Neuronal stem cell (in vitro differentiated cells): ENCODE data around the gene HDAC7.

ENCODE experiments used
- DNase-seq: peaks from one replicate; pipeline ENCODE4 v3.0.0-alpha.2; 2013; ENCODE audit warnings: low spot score
- H2AFZ ChIP-seq: one replicate; pipeline ENCODE4 v1.6.1; 2013; ENCODE audit warnings: mild to moderate bottlenecking, low read length, inconsistent platforms
- H2AK5ac ChIP-seq: 2 replicates; pipeline ENCODE4 v1.6.1; 2013; ENCODE audit warnings: low read depth, mild to moderate bottlenecking, inconsistent platforms, low read length, moderate library complexity, mixed read lengths
- H2BK120ac ChIP-seq: 2 replicates; pipeline ENCODE4 v1.6.1; 2013; ENCODE audit warnings: low read depth, mild to moderate bottlenecking, inconsistent platforms, low read length, moderate library complexity, mixed read lengths
- H2BK12ac ChIP-seq: one replicate; pipeline ENCODE4 v1.6.1; 2013; ENCODE audit warnings: low read length, inconsistent platforms
- H2BK15ac ChIP-seq: 2 replicates; pipeline ENCODE4 v1.6.1; 2013; ENCODE audit warnings: mild to moderate bottlenecking, low read length, inconsistent platforms, mixed read lengths
- H2BK5ac ChIP-seq: one replicate; pipeline ENCODE4 v1.6.1; 2013; ENCODE audit warnings: inconsistent platforms, mild to moderate bottlenecking, low read length, moderate library complexity
- H3K14ac ChIP-seq: one replicate; pipeline ENCODE4 v1.6.1; 2013; ENCODE audit warnings: low read length, inconsistent platforms
- H3K18ac ChIP-seq: 2 replicates; pipeline ENCODE4 v1.6.1; 2013; ENCODE audit warnings: low read length, inconsistent platforms
- H3K23ac ChIP-seq: 2 replicates; pipeline ENCODE4 v1.6.1; 2013; ENCODE audit warnings: low read depth, mild to moderate bottlenecking, mixed read lengths, low read length, inconsistent platforms; ENCODE audit not compliant: poor library complexity
- H3K27ac ChIP-seq: replicated peaks from 3 replicates; pipeline ENCODE4 v1.5.1; 2013; ENCODE audit warnings: low read length, inconsistent platforms
- H3K27me3 ChIP-seq, 3 experiments: 2 replicates each; pipeline ENCODE4 v1.6.1; 2013; ENCODE audit warnings: low read length in 3 of 3, mild to moderate bottlenecking in 2 of 3, inconsistent platforms in 1 of 3, low read depth in 1 of 3, mixed read lengths in 1 of 3, moderate library complexity in 1 of 3; ENCODE audit not compliant: control insufficient read depth in 3 of 3, insufficient read depth in 3 of 3
- H3K36me3 ChIP-seq, 2 donors: replicated peaks in 1 of 2; 2 replicates each; pipeline ENCODE4 v1.6.1; 2013; ENCODE audit warnings: low read length in 2 of 2; ENCODE audit not compliant: control insufficient read depth in 2 of 2, insufficient read depth in 2 of 2
- H3K4ac ChIP-seq: 2 replicates; pipeline ENCODE4 v1.6.1; 2013; ENCODE audit warnings: inconsistent platforms, mild to moderate bottlenecking, low read length, moderate library complexity
- H3K4me1 ChIP-seq, 2 donors: 1 replicate in 1 of 2; 2 replicates in 1 of 2; pipeline ENCODE4 v1.6.1; 2013; ENCODE audit warnings: low read length in 2 of 2, low read depth in 1 of 2; ENCODE audit not compliant: control insufficient read depth in 2 of 2, insufficient read depth in 1 of 2
- H3K4me2 ChIP-seq: one replicate; pipeline ENCODE4 v1.6.1; 2013; ENCODE audit warnings: mild to moderate bottlenecking, low read length, inconsistent platforms; ENCODE audit not compliant: insufficient read depth, poor library complexity, severe bottlenecking
- H3K4me3 ChIP-seq, 2 donors: 2 replicates each; pipeline ENCODE4 v1.5.1; 2013; ENCODE audit warnings: low read length in 2 of 2, mild to moderate bottlenecking in 2 of 2, inconsistent platforms in 1 of 2, moderate library complexity in 1 of 2
- H3K79me1 ChIP-seq: one replicate; pipeline ENCODE4 v1.6.1; 2013; ENCODE audit warnings: low read depth, mild to moderate bottlenecking, inconsistent platforms, low read length, moderate library complexity
- H3K9ac ChIP-seq: one replicate; pipeline ENCODE4 v1.6.1; 2013; ENCODE audit warnings: mild to moderate bottlenecking, low read depth, low read length, inconsistent platforms; ENCODE audit not compliant: poor library complexity
- H3K9me3 ChIP-seq, 2 donors: replicated peaks in 1 of 2; 2 replicates each; pipeline versions ENCODE3 to v1.6.1; 2013; ENCODE audit warnings: low read length in 2 of 2, mild to moderate bottlenecking in 2 of 2, inconsistent platforms in 1 of 2, low read depth in 1 of 2, mixed read lengths in 1 of 2, moderate library complexity in 1 of 2; ENCODE audit not compliant: control insufficient read depth in 2 of 2, insufficient read depth in 1 of 2
- H4K8ac ChIP-seq: one replicate; pipeline ENCODE4 v1.6.1; 2013; ENCODE audit warnings: low read depth, mild to moderate bottlenecking, inconsistent platforms, low read length, moderate library complexity
- H4K91ac ChIP-seq: one replicate; pipeline ENCODE4 v1.6.1; 2013; ENCODE audit warnings: low read length, low read depth, mild to moderate bottlenecking, inconsistent platforms; ENCODE audit not compliant: poor library complexity
- WGBS, 2 donors: extraction: QIAGEN DNeasy Blood & Tissue Kit; methylation state at CpG; one replicate each; pipeline ENCODE4 v1.1.7; 2013; ENCODE audit warnings: missing lambda C conversion rate in 2 of 2, mixed read lengths in 1 of 2; ENCODE audit not compliant: insufficient read length in 2 of 2, insufficient replicate concordance in 1 of 2; ENCODE audit errors: extremely low coverage in 2 of 2; 5-methylcytosine and 5-hydroxymethylcytosine counted together

HDAC7 gene

DNA sequence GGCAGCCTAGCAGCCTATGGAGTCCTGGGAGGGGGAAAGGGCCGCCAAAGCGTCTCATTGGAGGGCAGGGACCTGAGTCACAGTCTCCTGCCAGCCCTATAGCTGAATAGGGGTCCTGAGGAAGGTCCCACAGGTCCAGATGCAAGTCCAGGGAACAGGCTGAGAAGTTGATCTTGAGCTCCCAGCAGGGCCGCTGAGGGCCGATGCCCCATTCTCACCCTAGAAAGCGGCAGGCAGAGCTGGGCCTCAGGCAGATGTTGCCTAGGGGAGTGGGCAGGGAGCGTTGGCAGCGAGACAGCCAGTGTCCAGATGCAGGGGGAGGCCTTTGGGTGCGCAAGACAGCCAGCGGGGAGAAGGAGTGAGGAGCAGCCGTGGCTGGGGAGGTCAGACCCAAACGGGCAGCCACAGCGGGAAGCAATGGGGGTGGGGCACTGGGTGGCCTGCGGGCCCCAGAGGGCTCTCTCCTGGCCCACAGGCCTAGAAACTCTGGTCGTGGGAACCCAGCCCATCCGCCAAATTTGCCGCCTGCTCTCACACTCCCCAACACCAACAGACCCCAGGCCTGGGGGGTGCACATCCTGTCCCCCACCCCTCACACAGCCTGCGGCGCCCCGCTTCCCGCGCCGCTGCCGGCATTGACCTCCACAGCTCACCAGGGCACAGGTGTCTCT lies 1.1 kb downstream of the HDAC7 start:
- no peak overlapping the region for H2BK15ac ChIP-seq
- no peak overlapping the region for H3K4ac ChIP-seq
- H3K4me3 ChIP-seq = peak overlapping the region; percentile 81 to 82
- WGBS, 2 donors = no CpG with 5 or more reads among the region's 23 CpGs
- peak overlapping the region; percentile 91 for H2AK5ac ChIP-seq
- H4K8ac ChIP-seq = no peak overlapping the region
- peak overlapping the region; percentile 39 for H3K14ac ChIP-seq
- H3K27ac ChIP-seq = peak overlapping the region; percentile 29
- H3K4me1 ChIP-seq = peaks cover 48 to 51% of the 10 kb centered on the region in 2 donors
- peak overlapping the region; percentile 96 for H3K18ac ChIP-seq
- H2BK120ac ChIP-seq = peak overlapping the region; percentile 84
- H2BK5ac ChIP-seq = no peak overlapping the region
- peak overlapping the region; percentile 75 for H2AFZ ChIP-seq
- H2BK12ac ChIP-seq = peak overlapping the region; percentile 95
- peaks cover 4% of the 10 kb centered on the region for H3K79me1 ChIP-seq
- peak overlapping the region; percentile 66 for H3K23ac ChIP-seq
- peak overlapping the region; percentile 66 for H3K4me2 ChIP-seq
- H4K91ac ChIP-seq = peak overlapping the region; percentile 80
- peaks cover 0 to 20% of the 10 kb centered on the region in 2 donors for H3K36me3 ChIP-seq
- peak overlapping the region; percentile 89 for H3K9ac ChIP-seq
- no peaks in the 10 kb centered on the region for H3K9me3 ChIP-seq
- no peak for DNase-seq
- H3K27me3 ChIP-seq = no peaks in the 10 kb centered on the region

DNA sequence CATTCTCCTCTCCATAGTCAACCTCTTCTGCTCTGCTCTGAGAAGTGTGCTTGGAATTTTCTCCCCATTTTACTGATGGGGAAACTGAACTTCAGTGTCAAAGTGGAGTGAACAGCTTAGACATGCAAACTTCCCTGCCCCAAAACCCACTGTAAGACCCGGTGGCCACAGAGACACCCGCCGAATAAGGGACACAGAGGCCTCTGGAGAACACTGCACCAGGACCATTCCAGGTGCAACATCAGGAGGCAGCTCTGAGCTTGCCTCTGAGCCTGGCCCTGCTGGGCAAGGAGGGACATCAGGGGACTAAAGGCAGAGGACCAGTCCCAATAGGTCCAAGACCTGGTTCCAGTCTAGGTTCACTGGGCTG lies 1.7 kb downstream of the HDAC7 start:
- H3K4me1 ChIP-seq = peaks cover 51 to 56% of the 10 kb centered on the region in 2 donors
- no peak overlapping the region for H3K9ac ChIP-seq
- no peak overlapping the region for H3K4ac ChIP-seq
- H3K4me2 ChIP-seq = no peak overlapping the region
- peak overlapping the region; percentile 21 for H3K18ac ChIP-seq
- no peak overlapping the region for H2BK5ac ChIP-seq
- no peaks in the 10 kb centered on the region for H3K9me3 ChIP-seq
- H2AFZ ChIP-seq = no peak overlapping the region
- DNase-seq = no peak
- H2BK120ac ChIP-seq = no peak overlapping the region
- peaks cover 0 to 20% of the 10 kb centered on the region in 2 donors for H3K36me3 ChIP-seq
- no peak overlapping the region for H2BK12ac ChIP-seq
- no peak overlapping the region for H2BK15ac ChIP-seq
- no peak overlapping the region for H4K8ac ChIP-seq
- H3K4me3 ChIP-seq = peak overlapping the region in 1 of 2 donors; percentile 82
- no peak overlapping the region for H3K23ac ChIP-seq
- WGBS, 2 donors = no CpG with 5 or more reads among the region's 3 CpGs
- H3K14ac ChIP-seq = no peak overlapping the region
- H3K27me3 ChIP-seq = no peaks in the 10 kb centered on the region
- peaks cover 4% of the 10 kb centered on the region for H3K79me1 ChIP-seq
- H4K91ac ChIP-seq = no peak overlapping the region
- no peak overlapping the region for H3K27ac ChIP-seq
- peak overlapping the region; percentile 91 for H2AK5ac ChIP-seq

DNA sequence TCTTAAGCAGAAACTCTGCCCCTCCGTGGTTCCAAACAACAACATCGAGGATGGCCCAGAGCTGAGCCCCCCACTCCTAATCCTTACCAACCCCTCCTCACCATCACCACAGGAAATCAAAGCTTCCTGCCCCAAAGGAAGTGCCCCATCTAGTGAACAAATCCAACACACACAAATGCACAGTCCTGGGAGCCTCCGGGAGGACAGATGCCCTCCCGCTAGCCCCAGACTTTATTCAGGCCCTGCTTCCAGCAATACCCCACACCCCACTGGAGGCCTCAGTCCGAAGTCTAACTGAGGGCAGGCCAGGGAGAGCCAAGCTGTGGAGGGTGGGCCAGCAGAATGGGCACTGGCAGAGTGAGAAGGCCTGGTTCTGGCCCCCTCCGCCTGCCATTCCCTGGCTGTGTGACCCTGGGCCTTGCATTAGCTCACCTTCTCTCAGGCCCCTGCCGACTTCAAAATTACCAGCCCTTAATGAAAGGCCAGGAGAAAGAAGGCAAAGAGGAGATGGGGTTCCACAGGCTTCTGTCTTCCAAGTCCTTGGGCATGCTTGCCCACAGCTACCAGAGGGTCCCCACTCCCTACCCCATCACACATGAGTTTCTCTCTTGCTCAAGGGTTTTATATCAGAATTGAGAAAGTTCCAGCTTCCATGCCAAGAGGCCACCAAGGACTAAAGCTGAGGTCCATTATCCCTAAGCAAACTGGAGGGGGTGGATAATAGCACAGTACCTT lies 2.3 kb downstream of the HDAC7 start:
- no CpG with 5 or more reads among the region's 7 CpGs for WGBS, 2 donors
- Histone ChIP-seq H3K4me2 (no peak overlapping the region), H2BK15ac (no peak overlapping the region), H3K4me3 (peak overlapping the region in 1 of 2 donors; percentile 82), H3K9ac (no peak overlapping the region), H2BK120ac (no peak overlapping the region), H3K14ac (no peak overlapping the region), H3K4ac (no peak overlapping the region), H3K27ac (no peak overlapping the region), H2BK12ac (no peak overlapping the region), H3K36me3 (peaks cover 0 to 20% of the 10 kb centered on the region in 2 donors), H3K23ac (no peak overlapping the region), H3K9me3 (no peaks in the 10 kb centered on the region), H3K4me1 (peaks cover 49 to 55% of the 10 kb centered on the region in 2 donors), H3K79me1 (peaks cover 4% of the 10 kb centered on the region), H3K27me3 (no peaks in the 10 kb centered on the region), H4K91ac (peak overlapping the region; percentile 16), H2AFZ (no peak overlapping the region), H3K18ac (peak overlapping the region; percentile 69), H2AK5ac (peak overlapping the region; percentile 38), H4K8ac (no peak overlapping the region), H2BK5ac (no peak overlapping the region)
- no peak for DNase-seq
